K562 (cell line): Measurements from ENCODE around the gene GSTM2. TPM values are rescaled to one million over a fixed set of nuclear protein-coding genes. Genes with fewer than 3 reads are reported as not detected.
A peak's percentile ranks its signal among the peaks of the same experiment; 100 is the strongest.

Source experiments
- CCNT2 ChIP-seq: IDR thresholded peaks from 2 replicates; pipeline ENCODE4 v1.6.1; 2011; ENCODE audit warnings: borderline replicate concordance, low read depth, mild to moderate bottlenecking, moderate library complexity, mixed read lengths, low read length; ENCODE audit not compliant: insufficient read length; ENCODE audit errors: extremely low read depth
- CHD1 ChIP-seq: fragments of 200-600 bp; sonication (generic); IDR thresholded peaks from one replicate; pipeline ENCODE4 v1.6.1; 2012; ENCODE audit warnings: mild to moderate bottlenecking, moderate library complexity, low read length, inconsistent platforms
- LCOR ChIP-seq: sonication (generic); formaldehyde crosslinking; IDR thresholded peaks from 2 replicates; pipeline ENCODE4 v1.8.0; 2022; ENCODE audit warnings: mild to moderate bottlenecking, missing genetic modification reagents
- NFXL1 ChIP-seq: fragments of 450-650 bp; formaldehyde crosslinking; IDR thresholded peaks from 2 replicates; pipeline ENCODE4 v1.4.0; 2021; ENCODE audit warnings: mild to moderate bottlenecking
- NRF1 ChIP-seq, 2 experiments: fragments of 450-650 bp; IDR thresholded peaks in 1 of 2; conservative IDR thresholded peaks in 1 of 2; 2 replicates each; pipeline ENCODE4 v1.6.1; 2014; ENCODE audit warnings: mild to moderate bottlenecking in 2 of 2
- RAD21 ChIP-seq, 2 experiments: fragments of 250-450 bp in 1 of 2; fragments of 450-650 bp in 1 of 2; sonication (Bioruptor Pico) in 1 of 2; formaldehyde crosslinking in 1 of 2; IDR thresholded peaks in 1 of 2; conservative IDR thresholded peaks in 1 of 2; 2 replicates each; pipeline versions ENCODE4 v1.4.0 to v1.8.0; 2020 to 2022; ENCODE audit warnings: mild to moderate bottlenecking in 2 of 2, moderate library complexity in 1 of 2
- RBM17 ChIP-seq: fragments of 200-400 bp; formaldehyde crosslinking; IDR thresholded peaks from 2 replicates; pipeline ENCODE4 v1.6.1; 2017; ENCODE audit warnings: low read depth, mild to moderate bottlenecking, low read length, borderline replicate concordance
- TOE1 ChIP-seq, 2 experiments: fragments of 450-650 bp in 1 of 2; sonication (generic) in 1 of 2; formaldehyde crosslinking in 1 of 2; IDR thresholded peaks; 2 replicates each; pipeline versions ENCODE4 v1.7.1 to v1.8.0; 2016 to 2022; ENCODE audit warnings: borderline replicate concordance in 2 of 2, mild to moderate bottlenecking in 2 of 2, antibody characterized with exemption in 1 of 2, inconsistent platforms in 1 of 2, low read depth in 1 of 2, missing genetic modification reagents in 1 of 2, moderate library complexity in 1 of 2
- polyA plus RNA-seq, 8 experiments: library from polyadenylated mRNA; depleted of rRNA in 4 of 8; stranded (reverse) in 5 of 8; unstranded in 3 of 8; fragments of >200 nt; fragmentation: Nextera tagmentation in 2 of 8; fragmentation: Illumina TruSeq in 1 of 8; extraction: Ambion mirVana in 2 of 8; extraction: Trizol in 1 of 8; gene quantifications; 2 replicates each; pipeline versions ENCODE4 v1.2.1 to v1.2.3, GENCODE V29; 2011 to 2014; ENCODE audit warnings: inconsistent platforms in 1 of 8, missing spikeins in 1 of 8
- total RNA-seq, 7 experiments: library from RNA; depleted of rRNA in 6 of 7; stranded (reverse); fragments of >200 nt in 6 of 7; fragmentation: Illumina TruSeq in 2 of 7; extraction: Trizol in 2 of 7; gene quantifications; 2 replicates each; pipeline versions ENCODE4 v1.2.1 to v1.2.3, GENCODE V29; 2011 to 2021; ENCODE audit warnings: low replicate concordance in 1 of 7
- TF ChIP-seq, protein P1 (sequence below), 3 experiments: IDR thresholded peaks in 2 of 3; conservative IDR thresholded peaks in 1 of 3; 2 replicates each; pipeline ENCODE4 v1.5.1; 2011 to 2012; ENCODE audit warnings: low read length in 3 of 3, mild to moderate bottlenecking in 3 of 3, control low read depth in 2 of 3, improper control_type of control experiment in 1 of 3, inconsistent platforms in 1 of 3, low read depth in 1 of 3, mixed read lengths in 1 of 3, moderate library complexity in 1 of 3; ENCODE audit not compliant: insufficient read depth in 2 of 3
- TF ChIP-seq, protein P2 (sequence below): sonication (generic); formaldehyde crosslinking; IDR thresholded peaks from 2 replicates; pipeline ENCODE4 v1.8.0; 2023; ENCODE audit warnings: mild to moderate bottlenecking, missing genetic modification reagents
- TF ChIP-seq, protein P3 (sequence below): fragments of 450-650 bp; formaldehyde crosslinking; IDR thresholded peaks from 2 replicates; pipeline ENCODE4 v1.4.0; 2020; ENCODE audit warnings: mild to moderate bottlenecking, moderate library complexity

Gene GSTM2
- total and polyA plus RNA-seq, 9 of the 15 experiments (the other 6 are each of a cell fraction or from before 2014, with no cell fraction given): 1.6 to 15.1 (median 6.8) TPM

DNA sequence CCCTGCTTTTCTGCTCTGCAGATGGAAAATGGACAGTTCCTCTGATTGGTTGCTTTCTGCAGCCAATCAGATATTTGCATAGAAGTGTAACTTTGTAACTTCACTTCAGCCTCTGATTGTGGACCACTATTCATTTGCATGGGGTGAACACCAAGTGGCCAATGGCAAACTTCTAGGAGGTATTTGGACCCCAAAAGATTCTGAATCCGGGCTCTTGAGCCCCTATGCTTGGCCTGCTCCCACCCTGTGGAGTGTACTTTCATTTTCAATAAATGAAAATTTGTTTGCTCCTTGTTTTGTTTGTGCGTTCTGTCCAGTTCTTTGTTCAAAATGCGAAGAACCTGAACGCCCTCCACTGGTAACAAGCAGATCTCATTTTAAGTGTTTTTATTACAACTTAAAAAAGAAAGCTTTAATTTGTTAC lies 18.4 kb upstream of the GSTM2 start (continued):
- TF ChIP-seq RAD21 (CRISPR knock-in tag; conservative IDR thresholded peaks at IDR 0.05 in 1 of 2, IDR thresholded peaks at IDR 0.05 in 1 of 2) (peak; percentile 64 to 74), TOE1 (IDR thresholded peaks at IDR 0.05; ENCODE audit: borderline replicate concordance) (no peak), TOE1 (CRISPR knock-in tag; IDR thresholded peaks at IDR 0.05; ENCODE audit: borderline replicate concordance, low read depth) (no peak), NFXL1 (CRISPR knock-in tag) (no peak), NRF1 (conservative IDR thresholded peaks at IDR 0.05 in 1 of 2, IDR thresholded peaks at IDR 0.05 in 1 of 2) (no peak), LCOR (CRISPR knock-in tag) (0 out of 2 replicates have a peak, but pooled peaks have one; percentile 31), CCNT2 (no peak), CHD1 (no peak), RBM17 (no peak)
- TF ChIP-seq, protein P1, sequence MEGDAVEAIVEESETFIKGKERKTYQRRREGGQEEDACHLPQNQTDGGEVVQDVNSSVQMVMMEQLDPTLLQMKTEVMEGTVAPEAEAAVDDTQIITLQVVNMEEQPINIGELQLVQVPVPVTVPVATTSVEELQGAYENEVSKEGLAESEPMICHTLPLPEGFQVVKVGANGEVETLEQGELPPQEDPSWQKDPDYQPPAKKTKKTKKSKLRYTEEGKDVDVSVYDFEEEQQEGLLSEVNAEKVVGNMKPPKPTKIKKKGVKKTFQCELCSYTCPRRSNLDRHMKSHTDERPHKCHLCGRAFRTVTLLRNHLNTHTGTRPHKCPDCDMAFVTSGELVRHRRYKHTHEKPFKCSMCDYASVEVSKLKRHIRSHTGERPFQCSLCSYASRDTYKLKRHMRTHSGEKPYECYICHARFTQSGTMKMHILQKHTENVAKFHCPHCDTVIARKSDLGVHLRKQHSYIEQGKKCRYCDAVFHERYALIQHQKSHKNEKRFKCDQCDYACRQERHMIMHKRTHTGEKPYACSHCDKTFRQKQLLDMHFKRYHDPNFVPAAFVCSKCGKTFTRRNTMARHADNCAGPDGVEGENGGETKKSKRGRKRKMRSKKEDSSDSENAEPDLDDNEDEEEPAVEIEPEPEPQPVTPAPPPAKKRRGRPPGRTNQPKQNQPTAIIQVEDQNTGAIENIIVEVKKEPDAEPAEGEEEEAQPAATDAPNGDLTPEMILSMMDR (IDR thresholded peaks at IDR 0.05 in 2 of 3, conservative IDR thresholded peaks at IDR 0.05 in 1 of 3; ENCODE audit: insufficient read depth in 2 of 3, low read depth in 1 of 3, low read length in 3 of 3): peak; percentile 51 to 74 (median 52); a peak in 5 of 6 replicates
- TF ChIP-seq, protein P2, sequence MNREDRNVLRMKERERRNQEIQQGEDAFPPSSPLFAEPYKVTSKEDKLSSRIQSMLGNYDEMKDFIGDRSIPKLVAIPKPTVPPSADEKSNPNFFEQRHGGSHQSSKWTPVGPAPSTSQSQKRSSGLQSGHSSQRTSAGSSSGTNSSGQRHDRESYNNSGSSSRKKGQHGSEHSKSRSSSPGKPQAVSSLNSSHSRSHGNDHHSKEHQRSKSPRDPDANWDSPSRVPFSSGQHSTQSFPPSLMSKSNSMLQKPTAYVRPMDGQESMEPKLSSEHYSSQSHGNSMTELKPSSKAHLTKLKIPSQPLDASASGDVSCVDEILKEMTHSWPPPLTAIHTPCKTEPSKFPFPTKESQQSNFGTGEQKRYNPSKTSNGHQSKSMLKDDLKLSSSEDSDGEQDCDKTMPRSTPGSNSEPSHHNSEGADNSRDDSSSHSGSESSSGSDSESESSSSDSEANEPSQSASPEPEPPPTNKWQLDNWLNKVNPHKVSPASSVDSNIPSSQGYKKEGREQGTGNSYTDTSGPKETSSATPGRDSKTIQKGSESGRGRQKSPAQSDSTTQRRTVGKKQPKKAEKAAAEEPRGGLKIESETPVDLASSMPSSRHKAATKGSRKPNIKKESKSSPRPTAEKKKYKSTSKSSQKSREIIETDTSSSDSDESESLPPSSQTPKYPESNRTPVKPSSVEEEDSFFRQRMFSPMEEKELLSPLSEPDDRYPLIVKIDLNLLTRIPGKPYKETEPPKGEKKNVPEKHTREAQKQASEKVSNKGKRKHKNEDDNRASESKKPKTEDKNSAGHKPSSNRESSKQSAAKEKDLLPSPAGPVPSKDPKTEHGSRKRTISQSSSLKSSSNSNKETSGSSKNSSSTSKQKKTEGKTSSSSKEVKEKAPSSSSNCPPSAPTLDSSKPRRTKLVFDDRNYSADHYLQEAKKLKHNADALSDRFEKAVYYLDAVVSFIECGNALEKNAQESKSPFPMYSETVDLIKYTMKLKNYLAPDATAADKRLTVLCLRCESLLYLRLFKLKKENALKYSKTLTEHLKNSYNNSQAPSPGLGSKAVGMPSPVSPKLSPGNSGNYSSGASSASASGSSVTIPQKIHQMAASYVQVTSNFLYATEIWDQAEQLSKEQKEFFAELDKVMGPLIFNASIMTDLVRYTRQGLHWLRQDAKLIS (CRISPR knock-in tag): 0 out of 2 replicates have a peak, but pooled peaks have one; percentile 23
- TF ChIP-seq, protein P3, sequence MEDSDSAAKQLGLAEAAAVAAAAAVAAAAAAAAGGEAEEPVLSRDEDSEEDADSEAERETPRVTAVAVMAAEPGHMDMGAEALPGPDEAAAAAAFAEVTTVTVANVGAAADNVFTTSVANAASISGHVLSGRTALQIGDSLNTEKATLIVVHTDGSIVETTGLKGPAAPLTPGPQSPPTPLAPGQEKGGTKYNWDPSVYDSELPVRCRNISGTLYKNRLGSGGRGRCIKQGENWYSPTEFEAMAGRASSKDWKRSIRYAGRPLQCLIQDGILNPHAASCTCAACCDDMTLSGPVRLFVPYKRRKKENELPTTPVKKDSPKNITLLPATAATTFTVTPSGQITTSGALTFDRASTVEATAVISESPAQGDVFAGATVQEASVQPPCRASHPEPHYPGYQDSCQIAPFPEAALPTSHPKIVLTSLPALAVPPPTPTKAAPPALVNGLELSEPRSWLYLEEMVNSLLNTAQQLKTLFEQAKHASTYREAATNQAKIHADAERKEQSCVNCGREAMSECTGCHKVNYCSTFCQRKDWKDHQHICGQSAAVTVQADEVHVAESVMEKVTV (CRISPR knock-in tag): peak; percentile 59
